GM12878 (cell line): ENCODE data around the gene XPNPEP2. TPM values are rescaled to one million over a fixed set of nuclear protein-coding genes. Genes with fewer than 3 reads are reported as not detected.

Experiments
- BACH1 ChIP-seq: fragments of 450-650 bp; IDR thresholded peaks from 2 replicates; pipeline ENCODE4 v1.6.1; 2017; ENCODE audit warnings: mild to moderate bottlenecking, borderline replicate concordance
- CBX3 ChIP-seq: fragments of 200-600 bp; sonication (generic); IDR thresholded peaks from 2 replicates; pipeline ENCODE4 v1.6.1; 2016; ENCODE audit warnings: low read depth, borderline replicate concordance
- GABPA ChIP-seq: IDR thresholded peaks from 2 replicates; pipeline ENCODE4 v1.6.1; 2014; ENCODE audit warnings: antibody characterized with exemption, low read depth, mild to moderate bottlenecking, inconsistent platforms
- HDAC6 ChIP-seq: fragments of 200-600 bp; sonication (generic); IDR thresholded peaks from one replicate; pipeline ENCODE4 v1.8.0; 2017; ENCODE audit warnings: antibody characterized with exemption; ENCODE audit not compliant: unreplicated experiment
- JUNB ChIP-seq: IDR thresholded peaks from 2 replicates; pipeline ENCODE4 v1.6.1; 2016; ENCODE audit warnings: antibody characterized with exemption, mild to moderate bottlenecking
- PAX8 ChIP-seq: fragments of 450-650 bp; IDR thresholded peaks from 2 replicates; pipeline ENCODE4 v1.6.1; 2017; ENCODE audit warnings: mild to moderate bottlenecking, moderate library complexity
- POU2F2 ChIP-seq: IDR thresholded peaks from 3 replicates; pipeline ENCODE4 v1.6.1; 2011; ENCODE audit warnings: low read depth, mild to moderate bottlenecking, low read length, borderline replicate concordance
- SIX5 ChIP-seq: IDR thresholded peaks from 2 replicates; pipeline ENCODE4 v1.6.1; 2011; ENCODE audit warnings: mild to moderate bottlenecking, low read depth, low read length, moderate library complexity; ENCODE audit not compliant: severe bottlenecking
- SMAD5 ChIP-seq: IDR thresholded peaks from 2 replicates; pipeline ENCODE4 v1.6.1; 2016; ENCODE audit warnings: antibody characterized with exemption, low read depth
- SMC3 ChIP-seq: IDR thresholded peaks from 2 replicates; pipeline ENCODE4 v1.6.1; 2011; ENCODE audit warnings: low read length, improper control_type of control experiment, borderline replicate concordance
- YBX1 ChIP-seq: fragments of 450-650 bp; IDR thresholded peaks from 2 replicates; pipeline ENCODE4 v1.6.1; 2016; ENCODE audit warnings: antibody characterized with exemption
- polyA plus RNA-seq, 11 experiments: library from polyadenylated mRNA; depleted of rRNA in 4 of 11; unstranded in 6 of 11; stranded (reverse) in 5 of 11; fragments of >200 nt; fragmentation: Nextera tagmentation in 4 of 11; fragmentation: Illumina TruSeq in 1 of 11; extraction: Ambion mirVana in 4 of 11; extraction: Trizol in 1 of 11; gene quantifications; 1 replicate in 1 of 11; 2 replicates in 10 of 11; pipeline versions ENCODE4 v1.2.1 to v1.2.3, GENCODE V29; 2011 to 2016; ENCODE audit warnings: inconsistent platforms in 2 of 11, missing spikeins in 2 of 11, low read depth in 1 of 11
- total RNA-seq, 4 experiments: library from RNA; depleted of rRNA in 3 of 4; stranded (reverse); fragments of >200 nt in 3 of 4; fragmentation: Illumina TruSeq in 1 of 4; extraction: Trizol in 1 of 4; gene quantifications; 2 replicates each; pipeline versions ENCODE4 v1.2.1 to v1.2.3, GENCODE V29; 2013 to 2021
- TF ChIP-seq, protein P1 (sequence below): fragments of 450-650 bp; IDR thresholded peaks from 2 replicates; pipeline ENCODE4 v1.6.1; 2016; ENCODE audit warnings: mild to moderate bottlenecking, moderate library complexity, borderline replicate concordance
- TF ChIP-seq, protein P2 (sequence below): fragments of 450-650 bp; IDR thresholded peaks from 2 replicates; pipeline ENCODE4 v1.6.1; 2017; ENCODE audit warnings: mild to moderate bottlenecking, low read depth, inconsistent platforms; ENCODE audit not compliant: poor library complexity, severe bottlenecking
- TF ChIP-seq, protein P3 (sequence below): IDR thresholded peaks from 2 replicates; pipeline ENCODE4 v1.6.1; 2011; ENCODE audit warnings: low read depth, low read length, improper control_type of control experiment, borderline replicate concordance
- TF ChIP-seq, protein P4 (sequence below): IDR thresholded peaks from 2 replicates; pipeline ENCODE4 v1.6.1; 2012; ENCODE audit warnings: mild to moderate bottlenecking, low read depth, low read length
- TF ChIP-seq, protein P5 (sequence below): fragments of 450-650 bp; IDR thresholded peaks from 2 replicates; pipeline ENCODE4 v1.6.1; 2017; ENCODE audit warnings: antibody characterized with exemption, mild to moderate bottlenecking, moderate library complexity

XPNPEP2 gene
- total and polyA plus RNA-seq, 10 of the 15 experiments (the other 5 are each of a cell fraction or from before 2014, with no cell fraction given), result 0.04 to 0.37 (median 0.15) TPM

DNA sequence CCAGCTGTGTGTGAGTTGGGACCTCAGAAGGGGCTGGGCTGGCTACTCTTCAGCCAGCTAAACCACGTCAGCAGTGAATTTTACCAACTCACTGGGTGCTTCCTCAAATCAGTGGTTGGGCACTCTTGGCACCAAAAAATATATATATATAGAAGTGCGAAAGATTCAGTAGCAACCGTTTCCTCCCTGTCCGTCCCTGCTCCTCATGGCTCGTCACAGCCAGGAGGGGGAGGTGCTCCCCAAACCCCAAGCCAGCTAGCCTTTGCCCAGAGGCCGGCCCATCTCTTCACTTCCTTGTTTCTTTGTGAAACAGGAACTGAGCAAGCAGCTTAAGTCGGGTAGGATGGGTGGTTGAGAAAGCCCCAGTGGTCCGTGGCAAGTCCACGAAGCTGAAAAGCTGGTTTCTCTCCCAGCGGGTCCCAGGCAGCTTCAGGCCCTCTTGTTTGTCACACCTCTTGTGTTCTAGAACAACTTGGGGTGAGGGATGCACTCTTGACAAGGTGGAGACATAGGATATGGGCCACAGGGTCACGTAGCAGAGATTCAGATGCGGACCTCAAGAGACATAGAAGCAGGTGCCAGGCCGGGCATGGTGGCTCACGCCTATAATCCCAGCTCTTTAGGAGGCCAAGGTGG, 34.1 kb downstream of the XPNPEP2 start (continued):
- TF ChIP-seq GABPA (no peak), JUNB (no peak), CBX3 (no peak), SMC3 (peak; percentile 22; the same call in 1 of the 2 replicates), PAX8 (no peak), SIX5 (no peak), POU2F2 (peak; percentile 9; the same call in 1 of the 3 replicates), BACH1 (peak; percentile 63; the same call in 1 of the 2 replicates), SMAD5 (no peak), HDAC6 (no peak), YBX1 (no peak)
- TF ChIP-seq, protein P1, sequence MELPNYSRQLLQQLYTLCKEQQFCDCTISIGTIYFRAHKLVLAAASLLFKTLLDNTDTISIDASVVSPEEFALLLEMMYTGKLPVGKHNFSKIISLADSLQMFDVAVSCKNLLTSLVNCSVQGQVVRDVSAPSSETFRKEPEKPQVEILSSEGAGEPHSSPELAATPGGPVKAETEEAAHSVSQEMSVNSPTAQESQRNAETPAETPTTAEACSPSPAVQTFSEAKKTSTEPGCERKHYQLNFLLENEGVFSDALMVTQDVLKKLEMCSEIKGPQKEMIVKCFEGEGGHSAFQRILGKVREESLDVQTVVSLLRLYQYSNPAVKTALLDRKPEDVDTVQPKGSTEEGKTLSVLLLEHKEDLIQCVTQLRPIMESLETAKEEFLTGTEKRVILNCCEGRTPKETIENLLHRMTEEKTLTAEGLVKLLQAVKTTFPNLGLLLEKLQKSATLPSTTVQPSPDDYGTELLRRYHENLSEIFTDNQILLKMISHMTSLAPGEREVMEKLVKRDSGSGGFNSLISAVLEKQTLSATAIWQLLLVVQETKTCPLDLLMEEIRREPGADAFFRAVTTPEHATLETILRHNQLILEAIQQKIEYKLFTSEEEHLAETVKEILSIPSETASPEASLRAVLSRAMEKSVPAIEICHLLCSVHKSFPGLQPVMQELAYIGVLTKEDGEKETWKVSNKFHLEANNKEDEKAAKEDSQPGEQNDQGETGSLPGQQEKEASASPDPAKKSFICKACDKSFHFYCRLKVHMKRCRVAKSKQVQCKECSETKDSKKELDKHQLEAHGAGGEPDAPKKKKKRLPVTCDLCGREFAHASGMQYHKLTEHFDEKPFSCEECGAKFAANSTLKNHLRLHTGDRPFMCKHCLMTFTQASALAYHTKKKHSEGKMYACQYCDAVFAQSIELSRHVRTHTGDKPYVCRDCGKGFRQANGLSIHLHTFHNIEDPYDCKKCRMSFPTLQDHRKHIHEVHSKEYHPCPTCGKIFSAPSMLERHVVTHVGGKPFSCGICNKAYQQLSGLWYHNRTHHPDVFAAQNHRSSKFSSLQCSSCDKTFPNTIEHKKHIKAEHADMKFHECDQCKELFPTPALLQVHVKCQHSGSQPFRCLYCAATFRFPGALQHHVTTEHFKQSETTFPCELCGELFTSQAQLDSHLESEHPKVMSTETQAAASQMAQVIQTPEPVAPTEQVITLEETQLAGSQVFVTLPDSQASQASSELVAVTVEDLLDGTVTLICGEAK, result peak; percentile 12; the same call in 1 of the 2 replicates
- TF ChIP-seq, protein P2, sequence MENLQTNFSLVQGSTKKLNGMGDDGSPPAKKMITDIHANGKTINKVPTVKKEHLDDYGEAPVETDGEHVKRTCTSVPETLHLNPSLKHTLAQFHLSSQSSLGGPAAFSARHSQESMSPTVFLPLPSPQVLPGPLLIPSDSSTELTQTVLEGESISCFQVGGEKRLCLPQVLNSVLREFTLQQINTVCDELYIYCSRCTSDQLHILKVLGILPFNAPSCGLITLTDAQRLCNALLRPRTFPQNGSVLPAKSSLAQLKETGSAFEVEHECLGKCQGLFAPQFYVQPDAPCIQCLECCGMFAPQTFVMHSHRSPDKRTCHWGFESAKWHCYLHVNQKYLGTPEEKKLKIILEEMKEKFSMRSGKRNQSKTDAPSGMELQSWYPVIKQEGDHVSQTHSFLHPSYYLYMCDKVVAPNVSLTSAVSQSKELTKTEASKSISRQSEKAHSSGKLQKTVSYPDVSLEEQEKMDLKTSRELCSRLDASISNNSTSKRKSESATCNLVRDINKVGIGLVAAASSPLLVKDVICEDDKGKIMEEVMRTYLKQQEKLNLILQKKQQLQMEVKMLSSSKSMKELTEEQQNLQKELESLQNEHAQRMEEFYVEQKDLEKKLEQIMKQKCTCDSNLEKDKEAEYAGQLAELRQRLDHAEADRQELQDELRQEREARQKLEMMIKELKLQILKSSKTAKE, result no peak
- TF ChIP-seq, protein P3, sequence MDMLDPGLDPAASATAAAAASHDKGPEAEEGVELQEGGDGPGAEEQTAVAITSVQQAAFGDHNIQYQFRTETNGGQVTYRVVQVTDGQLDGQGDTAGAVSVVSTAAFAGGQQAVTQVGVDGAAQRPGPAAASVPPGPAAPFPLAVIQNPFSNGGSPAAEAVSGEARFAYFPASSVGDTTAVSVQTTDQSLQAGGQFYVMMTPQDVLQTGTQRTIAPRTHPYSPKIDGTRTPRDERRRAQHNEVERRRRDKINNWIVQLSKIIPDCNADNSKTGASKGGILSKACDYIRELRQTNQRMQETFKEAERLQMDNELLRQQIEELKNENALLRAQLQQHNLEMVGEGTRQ, result no peak
- TF ChIP-seq, protein P4, sequence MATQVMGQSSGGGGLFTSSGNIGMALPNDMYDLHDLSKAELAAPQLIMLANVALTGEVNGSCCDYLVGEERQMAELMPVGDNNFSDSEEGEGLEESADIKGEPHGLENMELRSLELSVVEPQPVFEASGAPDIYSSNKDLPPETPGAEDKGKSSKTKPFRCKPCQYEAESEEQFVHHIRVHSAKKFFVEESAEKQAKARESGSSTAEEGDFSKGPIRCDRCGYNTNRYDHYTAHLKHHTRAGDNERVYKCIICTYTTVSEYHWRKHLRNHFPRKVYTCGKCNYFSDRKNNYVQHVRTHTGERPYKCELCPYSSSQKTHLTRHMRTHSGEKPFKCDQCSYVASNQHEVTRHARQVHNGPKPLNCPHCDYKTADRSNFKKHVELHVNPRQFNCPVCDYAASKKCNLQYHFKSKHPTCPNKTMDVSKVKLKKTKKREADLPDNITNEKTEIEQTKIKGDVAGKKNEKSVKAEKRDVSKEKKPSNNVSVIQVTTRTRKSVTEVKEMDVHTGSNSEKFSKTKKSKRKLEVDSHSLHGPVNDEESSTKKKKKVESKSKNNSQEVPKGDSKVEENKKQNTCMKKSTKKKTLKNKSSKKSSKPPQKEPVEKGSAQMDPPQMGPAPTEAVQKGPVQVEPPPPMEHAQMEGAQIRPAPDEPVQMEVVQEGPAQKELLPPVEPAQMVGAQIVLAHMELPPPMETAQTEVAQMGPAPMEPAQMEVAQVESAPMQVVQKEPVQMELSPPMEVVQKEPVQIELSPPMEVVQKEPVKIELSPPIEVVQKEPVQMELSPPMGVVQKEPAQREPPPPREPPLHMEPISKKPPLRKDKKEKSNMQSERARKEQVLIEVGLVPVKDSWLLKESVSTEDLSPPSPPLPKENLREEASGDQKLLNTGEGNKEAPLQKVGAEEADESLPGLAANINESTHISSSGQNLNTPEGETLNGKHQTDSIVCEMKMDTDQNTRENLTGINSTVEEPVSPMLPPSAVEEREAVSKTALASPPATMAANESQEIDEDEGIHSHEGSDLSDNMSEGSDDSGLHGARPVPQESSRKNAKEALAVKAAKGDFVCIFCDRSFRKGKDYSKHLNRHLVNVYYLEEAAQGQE, result no peak
- TF ChIP-seq, protein P5, sequence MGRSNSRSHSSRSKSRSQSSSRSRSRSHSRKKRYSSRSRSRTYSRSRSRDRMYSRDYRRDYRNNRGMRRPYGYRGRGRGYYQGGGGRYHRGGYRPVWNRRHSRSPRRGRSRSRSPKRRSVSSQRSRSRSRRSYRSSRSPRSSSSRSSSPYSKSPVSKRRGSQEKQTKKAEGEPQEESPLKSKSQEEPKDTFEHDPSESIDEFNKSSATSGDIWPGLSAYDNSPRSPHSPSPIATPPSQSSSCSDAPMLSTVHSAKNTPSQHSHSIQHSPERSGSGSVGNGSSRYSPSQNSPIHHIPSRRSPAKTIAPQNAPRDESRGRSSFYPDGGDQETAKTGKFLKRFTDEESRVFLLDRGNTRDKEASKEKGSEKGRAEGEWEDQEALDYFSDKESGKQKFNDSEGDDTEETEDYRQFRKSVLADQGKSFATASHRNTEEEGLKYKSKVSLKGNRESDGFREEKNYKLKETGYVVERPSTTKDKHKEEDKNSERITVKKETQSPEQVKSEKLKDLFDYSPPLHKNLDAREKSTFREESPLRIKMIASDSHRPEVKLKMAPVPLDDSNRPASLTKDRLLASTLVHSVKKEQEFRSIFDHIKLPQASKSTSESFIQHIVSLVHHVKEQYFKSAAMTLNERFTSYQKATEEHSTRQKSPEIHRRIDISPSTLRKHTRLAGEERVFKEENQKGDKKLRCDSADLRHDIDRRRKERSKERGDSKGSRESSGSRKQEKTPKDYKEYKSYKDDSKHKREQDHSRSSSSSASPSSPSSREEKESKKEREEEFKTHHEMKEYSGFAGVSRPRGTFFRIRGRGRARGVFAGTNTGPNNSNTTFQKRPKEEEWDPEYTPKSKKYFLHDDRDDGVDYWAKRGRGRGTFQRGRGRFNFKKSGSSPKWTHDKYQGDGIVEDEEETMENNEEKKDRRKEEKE, result no peak
